MM.1S (cell line): ENCODE results near the gene HOXB3.

Experiments
- EZH2 ChIP-seq: fragments of 300-600 bp; sonication (generic); optimal IDR thresholded peaks from 2 replicates; pipeline ENCODE3; 2017; ENCODE audit warnings: low read depth, mild to moderate bottlenecking, antibody characterized with exemption, low read length, mixed read lengths
- TF ChIP-seq, protein P1 (sequence below): fragments of 300-600 bp; sonication (generic); IDR thresholded peaks from 2 replicates; pipeline ENCODE4 v1.5.1; 2016; ENCODE audit warnings: antibody characterized with exemption, low read length, mixed read lengths

- TF ChIP-seq EZH2, result no peak
- TF ChIP-seq, protein P1, sequence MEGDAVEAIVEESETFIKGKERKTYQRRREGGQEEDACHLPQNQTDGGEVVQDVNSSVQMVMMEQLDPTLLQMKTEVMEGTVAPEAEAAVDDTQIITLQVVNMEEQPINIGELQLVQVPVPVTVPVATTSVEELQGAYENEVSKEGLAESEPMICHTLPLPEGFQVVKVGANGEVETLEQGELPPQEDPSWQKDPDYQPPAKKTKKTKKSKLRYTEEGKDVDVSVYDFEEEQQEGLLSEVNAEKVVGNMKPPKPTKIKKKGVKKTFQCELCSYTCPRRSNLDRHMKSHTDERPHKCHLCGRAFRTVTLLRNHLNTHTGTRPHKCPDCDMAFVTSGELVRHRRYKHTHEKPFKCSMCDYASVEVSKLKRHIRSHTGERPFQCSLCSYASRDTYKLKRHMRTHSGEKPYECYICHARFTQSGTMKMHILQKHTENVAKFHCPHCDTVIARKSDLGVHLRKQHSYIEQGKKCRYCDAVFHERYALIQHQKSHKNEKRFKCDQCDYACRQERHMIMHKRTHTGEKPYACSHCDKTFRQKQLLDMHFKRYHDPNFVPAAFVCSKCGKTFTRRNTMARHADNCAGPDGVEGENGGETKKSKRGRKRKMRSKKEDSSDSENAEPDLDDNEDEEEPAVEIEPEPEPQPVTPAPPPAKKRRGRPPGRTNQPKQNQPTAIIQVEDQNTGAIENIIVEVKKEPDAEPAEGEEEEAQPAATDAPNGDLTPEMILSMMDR, result no peak
Observed at GRCh38 chr17:48593126-48593829, 3.2 kb upstream of the HOXB3 start, which contains the start of gene HOXB5.
